HepG2 (cell line): ENCODE data around the gene SHISA7. TPM values are rescaled to one million over a fixed set of nuclear protein-coding genes. Genes with fewer than 3 reads are reported as not detected.

ENCODE experiments used
- ATAC-seq: fragments of 200-7000 bp; cut with Tn5 transposase; 3 replicates; pipeline ENCODE4 v1.9.1; 2020; ENCODE audit warnings: mild to moderate bottlenecking, moderate library complexity
- BruUV-seq: library from RNA; stranded (reverse); fragments of 400-500 nt; replicated peaks from 2 replicates; lab custom pipeline; 2021; lab: Mats Ljungman, UMichigan
- CTCF ChIA-PET: fragments of 300-600 bp; formaldehyde crosslinking; extraction: SDS; loops from one replicate; lab custom pipeline; 2021; ENCODE audit warnings: low total read pairs, inconsistent platforms, low intra/inter-chr PET ratio; lab: Yijun Ruan, JAX
- POLR2A ChIA-PET: fragments of 350-600 bp; sonication (Branson Sonifier 250); formaldehyde crosslinking; loops from one replicate; lab custom pipeline; 2020; ENCODE audit warnings: antibody characterized with exemption, inconsistent platforms; lab: Yijun Ruan, JAX
- DNase-seq: peaks from one replicate; pipeline ENCODE4 v3.0.0-alpha.2; 2015; ENCODE audit warnings: low spot score
- FAIRE-seq: peaks from 3 replicates; lab custom pipeline; 2011; peaks lifted over from hg19 to GRCh38; lab: Jason Lieb, UNC
- H2AFZ ChIP-seq: one replicate; pipeline ENCODE4 v1.6.1; 2011; ENCODE audit warnings: low read length, inconsistent platforms
- H3K27ac ChIP-seq: fragments of 300-600 bp; 3 replicates; pipeline ENCODE4 v1.8.0; 2011; ENCODE audit warnings: mixed run types, mild to moderate bottlenecking, mixed read lengths, low read length, inconsistent platforms; ENCODE audit not compliant: insufficient read depth; ENCODE audit errors: extremely low read length
- H3K27me3 ChIP-seq, 2 experiments: fragments of 200-600 bp in 1 of 2; 2 replicates in 1 of 2; 3 replicates in 1 of 2; pipeline versions ENCODE4 v1.6.0 to v1.8.0; 2011; ENCODE audit warnings: low read length in 2 of 2, mild to moderate bottlenecking in 2 of 2, moderate library complexity in 2 of 2, inconsistent platforms in 1 of 2; ENCODE audit not compliant: insufficient read depth in 2 of 2, control insufficient read depth in 1 of 2
- H3K36me3 ChIP-seq, 2 experiments: fragments of 200-600 bp in 1 of 2; replicated peaks in 1 of 2; 2 replicates in 1 of 2; 3 replicates in 1 of 2; pipeline versions ENCODE4 v1.5.1 to v1.8.0; 2011; ENCODE audit warnings: low read length in 2 of 2, inconsistent platforms in 1 of 2; ENCODE audit not compliant: insufficient read depth in 2 of 2, control insufficient read depth in 1 of 2
- H3K4me1 ChIP-seq: 2 replicates; pipeline ENCODE4 v1.5.1; 2012; ENCODE audit warnings: low read length, inconsistent platforms; ENCODE audit not compliant: insufficient read depth
- H3K4me2 ChIP-seq: 2 replicates; pipeline ENCODE4 v1.6.0; 2011; ENCODE audit warnings: low read depth, low read length, inconsistent platforms
- H3K4me3 ChIP-seq, 3 experiments: fragments of 200-600 bp in 1 of 3; sonication (generic), shearing (Covaris generic) in 1 of 3; replicated peaks in 1 of 3; 2 replicates each; pipeline ENCODE4 v1.5.1; 2011 to 2016; ENCODE audit warnings: low read length in 3 of 3, inconsistent platforms in 2 of 3, low read depth in 2 of 3, mild to moderate bottlenecking in 2 of 3, control low read depth in 1 of 3, mixed read lengths in 1 of 3; ENCODE audit not compliant: insufficient read depth in 1 of 3
- H3K79me2 ChIP-seq: one replicate; pipeline ENCODE4 v1.6.1; 2011; ENCODE audit warnings: low read length, inconsistent platforms; ENCODE audit not compliant: insufficient read depth
- H3K9ac ChIP-seq: 2 replicates; pipeline ENCODE4 v1.6.0; 2011; ENCODE audit warnings: mild to moderate bottlenecking, low read depth, low read length, inconsistent platforms; ENCODE audit not compliant: insufficient read depth
- H3K9me3 ChIP-seq: 2 replicates; pipeline ENCODE4 v1.5.1; 2012; ENCODE audit warnings: mild to moderate bottlenecking, low read length
- H4K20me1 ChIP-seq: 2 replicates; pipeline ENCODE4 v1.6.0; 2011; ENCODE audit warnings: inconsistent platforms, mild to moderate bottlenecking, low read length, moderate library complexity; ENCODE audit not compliant: insufficient read depth
- ATF2 ChIP-seq: sonication (generic); formaldehyde crosslinking; IDR thresholded peaks from 2 replicates; pipeline ENCODE4 v1.4.0; 2020; ENCODE audit warnings: missing genetic modification reagents
- BHLHE40 ChIP-seq: IDR thresholded peaks from 2 replicates; pipeline ENCODE4 v1.6.1; 2011; ENCODE audit warnings: low read length, improper control_type of control experiment
- IRF1 ChIP-seq: sonication (generic); formaldehyde crosslinking; IDR thresholded peaks from 2 replicates; pipeline ENCODE4 v1.4.0; 2020; ENCODE audit warnings: low read depth, mild to moderate bottlenecking, missing genetic modification reagents
- KLF6 ChIP-seq: IDR thresholded peaks from 2 replicates; pipeline ENCODE4 v1.8.0; 2016; ENCODE audit warnings: missing biosample characterization, missing genetic modification reagents
- MYPOP ChIP-seq: sonication (generic); formaldehyde crosslinking; IDR thresholded peaks from 2 replicates; pipeline ENCODE4 v1.8.1; 2023; ENCODE audit warnings: mild to moderate bottlenecking, moderate library complexity, missing genetic modification reagents
- NFYB ChIP-seq: sonication (generic); formaldehyde crosslinking; IDR thresholded peaks from 2 replicates; pipeline ENCODE4 v1.4.0; 2020; ENCODE audit warnings: missing genetic modification reagents
- RBFOX2 ChIP-seq: fragments of 200-400 bp; formaldehyde crosslinking; IDR thresholded peaks from 2 replicates; pipeline ENCODE4 v1.6.1; 2017; ENCODE audit warnings: low read depth, mild to moderate bottlenecking, low read length
- SIN3B ChIP-seq: fragments of 150-350 bp; IDR thresholded peaks from 2 replicates; pipeline ENCODE4 v1.6.1; 2014; ENCODE audit warnings: low read length
- ZNF30 ChIP-seq: sonication (generic); formaldehyde crosslinking; IDR thresholded peaks from 2 replicates; pipeline ENCODE4 v1.5.0; 2020; ENCODE audit warnings: mild to moderate bottlenecking, missing genetic modification reagents
- ZNF615 ChIP-seq: sonication (generic); formaldehyde crosslinking; IDR thresholded peaks from 2 replicates; pipeline ENCODE4 v1.5.0; 2020; ENCODE audit warnings: mild to moderate bottlenecking, missing genetic modification reagents, borderline replicate concordance
- ZNF687 ChIP-seq: sonication (generic); formaldehyde crosslinking; IDR thresholded peaks from 2 replicates; pipeline ENCODE4 v1.5.1; 2020; ENCODE audit warnings: mild to moderate bottlenecking, missing genetic modification reagents, moderate library complexity
- ZNF740 ChIP-seq: sonication (generic); formaldehyde crosslinking; IDR thresholded peaks from 2 replicates; pipeline ENCODE4 v1.4.0; 2020; ENCODE audit warnings: missing genetic modification reagents
- ZNF770 ChIP-seq: sonication (generic); formaldehyde crosslinking; IDR thresholded peaks from 2 replicates; pipeline ENCODE4 v1.5.0; 2020; ENCODE audit warnings: mild to moderate bottlenecking, missing genetic modification reagents
- ZNF850 ChIP-seq: sonication (generic); formaldehyde crosslinking; conservative IDR thresholded peaks from 2 replicates; pipeline ENCODE4 v1.9.0; 2021; ENCODE audit warnings: mild to moderate bottlenecking, missing genetic modification reagents
- WGBS: methylation state at CpG from one replicate; pipeline ENCODE4 v1.1.6; 2017; ENCODE audit warnings: low lambda C conversion rate; 5-methylcytosine and 5-hydroxymethylcytosine counted together
- in situ Hi-C: cut with HindIII; loops from 2 replicates; pipeline ENCODE4 v1.10.0; 2017; ENCODE audit warnings: low pct_unique_long_range_greater_than_20kb; ENCODE audit not compliant: extremely low pct_ligation_motif_present
- intact Hi-C: fragments of 100-400 bp; cut with micrococcal nuclease; formaldehyde crosslinking; loops from one replicate; pipeline ENCODE4 v1.10.0; 2022; ENCODE audit not compliant: unreplicated experiment
- polyA plus RNA-seq, 8 experiments: library from polyadenylated mRNA; depleted of rRNA in 3 of 8; stranded (reverse) in 7 of 8; unstranded in 1 of 8; fragments of >200 nt; fragmentation: Illumina TruSeq in 4 of 8; extraction: Trizol in 4 of 8; gene quantifications; 2 replicates each; pipeline versions ENCODE4 v1.2.1 to v1.2.3, GENCODE V29; 2011 to 2016; ENCODE audit warnings: low read depth in 4 of 8, missing spikeins in 1 of 8, mixed read lengths in 1 of 8; ENCODE audit not compliant: insufficient read depth in 1 of 8
- total RNA-seq, 5 experiments: library from RNA; depleted of rRNA; stranded (reverse); fragments of >200 nt; fragmentation: Illumina TruSeq; extraction: Trizol; gene quantifications; 2 replicates each; pipeline ENCODE4 v1.2.3, GENCODE V29; 2016; ENCODE audit warnings: low read depth in 1 of 5

Gene SHISA7
- total and polyA plus RNA-seq, 2 of the 13 experiments (the other 11 are each of a cell fraction or from before 2014, with no cell fraction given): not detected

- ATAC-seq (peak; percentile 35), FAIRE-seq (no peak), DNase-seq (peak; percentile 44)
- in situ Hi-C loops: no loop called here
- Histone ChIP-seq H3K4me2 (no peak overlapping the region), H2AFZ (no peak overlapping the region), H3K4me3 (no peak overlapping the region), H3K27ac (no peak overlapping the region), H3K36me3 (peaks cover 0 to 11% of the 10 kb centered on the region in 2 experiments; a peak in 3 of 5 replicates), H3K9me3 (no peaks in the 10 kb centered on the region), H3K9ac (no peak overlapping the region), H3K27me3 (peaks cover 0 to 17% of the 10 kb centered on the region in 2 experiments; a peak in 3 of 5 replicates), H4K20me1 (peaks cover 10% of the 10 kb centered on the region; the same call in 1 of the 2 replicates), H3K4me1 (peaks cover 14% of the 10 kb centered on the region), H3K79me2 (peaks cover 3% of the 10 kb centered on the region)
- ChIA-PET CTCF (no interaction called here), POLR2A (interaction anchor here (0.7 to 3.3 kb wide), 2 partner anchors 9 to 46 kb away, joined by 3 to 11 read pairs; partner anchors contain the start of genes ISOC2 and UBE2S)
- BruUV-seq: no TSS peak
- intact Hi-C loops: no loop called here
- 94% methylated on average over 30 of the region's 34 CpGs for WGBS
- TF ChIP-seq SIN3B (no peak), ZNF770 (CRISPR knock-in tag) (no peak), KLF6 (CRISPR knock-in tag) (no peak), RBFOX2 (peak; percentile 34; the same call in 1 of the 2 replicates), BHLHE40 (peak; percentile 13; the same call in 1 of the 2 replicates), MYPOP (no peak), ZNF850 (no peak), NFYB (CRISPR knock-in tag) (peak; percentile 51), ZNF615 (CRISPR knock-in tag) (no peak), ZNF740 (peak; percentile 92), ZNF30 (CRISPR knock-in tag) (no peak), ATF2 (no peak), ZNF687 (CRISPR knock-in tag) (0 out of 2 replicates have a peak, but pooled peaks have one; percentile 9), IRF1 (CRISPR knock-in tag) (no peak)
These were observed 9.7 kb upstream of the SHISA7 start for GRCh38 chr19:55452749-55453346.
